Measurements from ENCODE around the gene SLC13A4.

The SLC13A4 gene

DNA sequence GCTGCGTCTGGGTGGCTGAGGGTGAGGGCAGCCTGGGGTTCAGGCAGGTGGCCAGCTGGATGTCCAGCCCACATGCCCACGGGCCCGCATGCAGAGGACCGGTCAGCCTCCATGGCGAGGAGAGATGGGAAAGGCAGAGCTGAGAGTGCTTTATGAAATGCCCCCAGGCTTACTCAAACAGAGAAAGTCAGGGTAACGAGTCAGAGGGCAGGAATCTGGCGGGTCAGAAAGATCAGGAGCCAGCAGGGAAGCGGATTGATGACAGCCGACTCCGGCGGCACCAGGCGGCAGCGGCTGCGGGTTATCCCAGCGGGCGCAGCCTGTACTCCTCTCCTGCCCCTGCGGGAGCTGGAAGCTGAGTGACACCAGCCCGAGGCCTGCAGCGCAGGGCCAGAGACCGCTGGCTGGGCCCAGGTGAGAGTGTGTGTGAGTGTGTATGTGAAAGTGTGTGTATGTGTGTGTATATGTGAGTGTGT is 13.4 kb downstream of the SLC13A4 start:
- TF ChIP-seq SIN3A (IDR thresholded peaks at IDR 0.05; ENCODE audit: borderline replicate concordance, insufficient read depth, low read length) (no peak), FOXP2 (optimal IDR thresholded peaks at IDR 0.05; ENCODE audit: borderline replicate concordance, extremely low read depth, extremely low read length, insufficient read depth) (no peak), POLR2AphosphoS5 (IDR thresholded peaks at IDR 0.05; ENCODE audit: low read depth, low read length) (no peak)
- TF ChIP-seq, protein P1, sequence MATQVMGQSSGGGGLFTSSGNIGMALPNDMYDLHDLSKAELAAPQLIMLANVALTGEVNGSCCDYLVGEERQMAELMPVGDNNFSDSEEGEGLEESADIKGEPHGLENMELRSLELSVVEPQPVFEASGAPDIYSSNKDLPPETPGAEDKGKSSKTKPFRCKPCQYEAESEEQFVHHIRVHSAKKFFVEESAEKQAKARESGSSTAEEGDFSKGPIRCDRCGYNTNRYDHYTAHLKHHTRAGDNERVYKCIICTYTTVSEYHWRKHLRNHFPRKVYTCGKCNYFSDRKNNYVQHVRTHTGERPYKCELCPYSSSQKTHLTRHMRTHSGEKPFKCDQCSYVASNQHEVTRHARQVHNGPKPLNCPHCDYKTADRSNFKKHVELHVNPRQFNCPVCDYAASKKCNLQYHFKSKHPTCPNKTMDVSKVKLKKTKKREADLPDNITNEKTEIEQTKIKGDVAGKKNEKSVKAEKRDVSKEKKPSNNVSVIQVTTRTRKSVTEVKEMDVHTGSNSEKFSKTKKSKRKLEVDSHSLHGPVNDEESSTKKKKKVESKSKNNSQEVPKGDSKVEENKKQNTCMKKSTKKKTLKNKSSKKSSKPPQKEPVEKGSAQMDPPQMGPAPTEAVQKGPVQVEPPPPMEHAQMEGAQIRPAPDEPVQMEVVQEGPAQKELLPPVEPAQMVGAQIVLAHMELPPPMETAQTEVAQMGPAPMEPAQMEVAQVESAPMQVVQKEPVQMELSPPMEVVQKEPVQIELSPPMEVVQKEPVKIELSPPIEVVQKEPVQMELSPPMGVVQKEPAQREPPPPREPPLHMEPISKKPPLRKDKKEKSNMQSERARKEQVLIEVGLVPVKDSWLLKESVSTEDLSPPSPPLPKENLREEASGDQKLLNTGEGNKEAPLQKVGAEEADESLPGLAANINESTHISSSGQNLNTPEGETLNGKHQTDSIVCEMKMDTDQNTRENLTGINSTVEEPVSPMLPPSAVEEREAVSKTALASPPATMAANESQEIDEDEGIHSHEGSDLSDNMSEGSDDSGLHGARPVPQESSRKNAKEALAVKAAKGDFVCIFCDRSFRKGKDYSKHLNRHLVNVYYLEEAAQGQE (IDR thresholded peaks at IDR 0.05; ENCODE audit: insufficient read depth in 1 of 2, low read depth in 2 of 2, low read length in 2 of 2), result no peak

DNA sequence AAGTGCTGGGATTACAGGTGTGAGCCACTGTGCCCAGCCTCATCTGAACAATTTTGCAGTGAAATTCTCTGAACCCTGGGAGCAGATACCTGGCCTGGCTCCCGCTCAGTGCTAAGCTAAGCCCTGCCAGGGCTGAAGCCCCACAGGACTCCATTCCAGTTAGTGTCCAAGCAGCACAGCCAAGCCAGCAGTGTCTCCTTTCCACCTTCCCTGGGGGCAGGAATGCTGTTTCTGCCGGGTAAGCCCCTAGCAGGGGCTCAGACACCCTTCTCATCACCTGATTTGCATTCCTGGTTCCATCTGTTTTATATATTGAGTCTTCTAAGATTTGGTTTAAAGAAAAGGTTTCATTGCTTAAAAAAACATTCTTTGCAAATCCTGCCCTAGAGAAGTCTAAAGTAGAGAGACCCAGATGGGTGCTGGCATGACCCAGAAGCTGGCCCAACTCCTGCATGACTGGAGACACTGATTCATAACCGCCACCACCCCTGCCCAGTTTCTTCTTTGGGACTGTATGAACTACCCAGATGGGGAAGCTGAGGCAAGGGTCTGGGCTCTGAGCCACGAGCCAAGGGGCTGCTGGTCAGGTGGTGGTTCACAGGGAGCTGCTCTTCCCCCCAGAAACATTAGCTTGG is 14.0 kb downstream of the SLC13A4 start:
- TF ChIP-seq POLR2AphosphoS5 (IDR thresholded peaks at IDR 0.05; ENCODE audit: low read depth, low read length), result no peak
- TF ChIP-seq FOXP2 (optimal IDR thresholded peaks at IDR 0.05; ENCODE audit: borderline replicate concordance, extremely low read depth, extremely low read length, insufficient read depth), result no peak
- TF ChIP-seq, protein P1 (IDR thresholded peaks at IDR 0.05; ENCODE audit: insufficient read depth in 1 of 2, low read depth in 2 of 2, low read length in 2 of 2), result no peak
- TF ChIP-seq TAF1 (IDR thresholded peaks at IDR 0.05; ENCODE audit: borderline replicate concordance, insufficient read depth, low read length), result no peak
- no peak for TF ChIP-seq SIN3A (IDR thresholded peaks at IDR 0.05; ENCODE audit: borderline replicate concordance, insufficient read depth, low read length)

DNA sequence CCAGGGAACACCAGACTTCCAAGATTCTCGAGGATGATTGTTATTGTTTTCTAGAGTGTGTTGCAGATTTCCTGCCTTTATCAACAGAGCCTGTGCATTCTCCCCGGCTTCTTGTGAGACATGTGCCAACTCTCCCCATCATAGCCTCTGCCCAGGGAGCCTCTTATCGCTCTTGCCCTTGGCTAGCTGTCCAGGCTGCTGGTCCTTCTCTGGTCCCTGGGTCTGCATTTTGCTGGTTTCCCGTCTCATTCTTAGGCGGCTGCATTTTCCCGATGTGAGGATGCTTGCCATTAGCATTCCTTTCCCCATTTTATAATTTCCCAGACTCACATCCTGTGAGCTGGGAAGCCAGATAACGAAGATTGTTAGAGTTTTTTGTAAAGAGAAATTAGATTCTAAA is 15.2 kb downstream of the SLC13A4 start:
- TF ChIP-seq SIN3A (IDR thresholded peaks at IDR 0.05; ENCODE audit: borderline replicate concordance, insufficient read depth, low read length) (no peak), FOXP2 (optimal IDR thresholded peaks at IDR 0.05; ENCODE audit: borderline replicate concordance, extremely low read depth, extremely low read length, insufficient read depth) (no peak)
- TF ChIP-seq, protein P1 (IDR thresholded peaks at IDR 0.05; ENCODE audit: insufficient read depth in 1 of 2, low read depth in 2 of 2, low read length in 2 of 2), result no peak

DNA sequence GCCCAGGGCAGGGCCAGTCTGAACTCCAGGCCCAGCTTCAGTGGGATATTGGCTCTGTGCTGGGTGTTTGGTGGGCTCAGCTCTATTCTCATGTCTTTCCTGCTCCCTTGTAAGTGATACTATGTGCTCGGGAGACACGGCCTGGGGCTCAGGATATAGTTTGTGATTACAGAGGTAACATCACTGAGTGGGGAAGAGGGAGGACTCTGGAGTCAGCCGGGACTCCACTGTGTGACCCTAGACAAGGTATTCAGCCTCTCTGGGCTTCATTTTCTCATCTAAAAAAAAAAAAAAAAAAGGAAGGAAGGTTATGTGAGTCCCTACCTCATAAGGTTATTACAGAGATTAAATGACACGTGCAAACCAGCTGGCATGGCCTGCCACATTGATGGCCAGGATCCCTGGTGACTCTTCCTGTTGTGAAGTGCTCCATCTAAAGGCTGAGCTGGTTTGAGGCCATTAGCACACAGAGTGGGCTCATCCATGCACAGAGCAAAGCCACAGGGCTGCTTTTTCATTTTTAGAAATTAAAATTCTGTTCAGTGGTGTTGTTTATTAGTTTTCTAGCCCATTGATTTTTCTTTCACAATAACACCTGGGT is 15.7 kb downstream of the SLC13A4 start:
- TF ChIP-seq SIN3A (IDR thresholded peaks at IDR 0.05; ENCODE audit: borderline replicate concordance, insufficient read depth, low read length), result no peak
- TF ChIP-seq, protein P1 (IDR thresholded peaks at IDR 0.05; ENCODE audit: insufficient read depth in 1 of 2, low read depth in 2 of 2, low read length in 2 of 2), result no peak
- TF ChIP-seq POLR2AphosphoS5 (IDR thresholded peaks at IDR 0.05; ENCODE audit: low read depth, low read length), result no peak
- TF ChIP-seq TAF1 (IDR thresholded peaks at IDR 0.05; ENCODE audit: borderline replicate concordance, insufficient read depth, low read length), result no peak
- TF ChIP-seq FOXP2 (optimal IDR thresholded peaks at IDR 0.05; ENCODE audit: borderline replicate concordance, extremely low read depth, extremely low read length, insufficient read depth), result no peak
